HG02973 (cell line): ENCODE data around the gene MVB12B.

Source experiments
- ATAC-seq: cut with Tn5 transposase; IDR thresholded peaks from one replicate; pipeline ENCODE4 v1.9.1; 2021; ENCODE audit warnings: moderate library complexity; ENCODE audit not compliant: unreplicated experiment

Gene MVB12B

DNA sequence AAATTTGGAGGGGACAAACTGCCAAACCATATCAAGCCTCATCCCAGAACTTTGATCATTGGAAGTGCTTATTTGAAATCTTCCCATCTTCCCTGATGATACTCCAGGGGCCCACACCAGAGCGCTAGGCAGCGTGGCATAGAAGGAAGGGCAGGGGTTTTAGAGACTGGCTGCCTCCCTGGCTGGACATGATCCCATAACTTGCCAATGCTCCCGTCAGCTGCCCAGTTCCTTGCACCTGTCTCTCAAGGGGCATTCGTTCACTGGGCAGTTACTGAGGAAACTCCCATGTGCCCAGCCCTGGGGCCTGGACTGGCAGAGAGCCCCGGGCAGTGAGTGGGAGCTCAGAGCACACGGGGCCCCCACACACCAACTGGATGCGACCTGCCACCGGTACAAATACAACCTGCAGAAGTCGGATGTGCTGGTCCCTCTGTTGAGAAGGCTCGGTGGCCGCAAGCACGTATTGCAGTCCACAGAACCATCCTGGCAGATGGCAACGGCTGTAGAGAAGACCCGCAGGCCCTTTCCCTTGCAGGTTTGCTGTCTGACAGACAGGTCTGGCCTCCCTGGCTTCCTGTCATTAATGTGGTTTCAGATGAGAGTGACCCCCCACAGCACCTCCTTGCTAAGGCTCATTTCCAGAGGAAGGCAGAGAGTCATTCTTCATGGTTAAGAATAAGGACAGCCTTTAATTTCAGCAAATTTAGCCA lies 122.4 kb downstream of the MVB12B start:
- ATAC-seq: no peak

DNA sequence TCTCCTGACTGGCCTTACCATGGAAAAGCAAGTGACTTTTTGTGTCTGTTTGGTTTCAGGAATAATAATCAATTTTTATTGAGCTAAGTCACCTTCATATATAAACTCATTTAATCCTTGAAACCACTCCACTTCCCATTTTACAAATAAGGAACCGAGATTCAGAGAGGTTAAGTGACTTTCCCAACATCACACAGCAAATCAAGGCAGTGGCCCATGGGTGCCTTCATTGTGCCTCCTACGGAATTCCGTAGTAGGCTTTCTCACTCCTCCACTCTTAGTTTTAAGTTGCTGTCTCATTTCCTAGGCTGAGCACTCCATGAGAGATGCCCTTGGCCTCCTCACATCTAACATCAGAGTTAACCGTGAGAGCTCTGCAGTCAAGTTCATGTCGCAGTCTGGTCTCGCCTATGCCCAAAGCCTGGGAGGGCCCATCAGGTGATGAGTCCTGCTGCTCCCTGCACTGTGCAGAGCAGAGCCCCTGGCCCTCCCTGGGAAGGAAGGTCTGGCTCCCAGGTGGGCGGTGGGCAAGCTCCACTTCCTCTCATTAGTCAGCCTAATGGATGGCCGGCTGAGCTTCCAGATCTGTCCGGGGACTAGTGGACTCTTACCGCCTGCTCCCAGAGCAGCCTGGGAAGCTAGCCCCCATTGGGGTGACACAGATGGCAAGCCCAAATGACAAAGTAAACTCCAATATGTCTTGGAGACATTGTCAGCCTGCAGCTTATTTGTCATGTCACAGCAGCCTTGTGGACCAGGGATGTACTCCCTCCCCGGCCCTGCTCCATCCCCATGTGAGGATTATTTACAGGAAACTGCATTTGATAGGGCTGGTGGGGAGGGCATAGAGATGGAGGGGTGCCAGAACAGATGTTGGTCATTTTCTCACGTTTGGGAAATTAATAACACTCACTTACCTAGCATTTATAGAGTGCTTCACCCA lies 123.4 kb downstream of the MVB12B start:
- no peak for ATAC-seq

- ATAC-seq: no peak
These were observed 124.1 kb downstream of the MVB12B start for GRCh38 chr9:126450668-126451205.

DNA sequence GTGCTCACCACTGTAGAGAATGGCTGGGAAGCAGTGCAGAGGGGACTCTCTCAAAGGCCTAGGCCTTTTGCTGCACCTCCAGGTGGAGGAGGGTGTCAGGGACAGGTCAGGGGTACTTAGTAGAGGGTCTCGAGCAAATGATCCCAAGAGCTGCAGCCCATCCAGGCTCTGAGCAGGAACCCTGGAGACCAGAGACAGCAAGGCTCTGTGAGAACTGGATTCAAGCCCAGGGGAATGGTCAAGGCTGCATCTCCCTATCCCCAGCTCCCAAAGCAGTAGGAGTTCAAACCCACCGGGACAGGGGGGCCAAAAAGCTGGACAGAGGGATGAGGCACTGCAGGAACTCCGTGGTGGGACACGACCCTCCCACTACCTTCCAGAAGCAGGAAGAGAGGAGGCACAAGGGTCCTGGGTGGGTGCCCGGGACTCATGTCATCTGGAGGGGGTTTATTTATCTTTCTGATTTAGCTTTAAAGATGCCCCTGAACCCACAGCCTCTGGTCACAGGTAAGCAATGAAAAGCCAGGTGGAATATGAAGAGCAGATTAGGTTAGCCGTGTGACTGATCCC lies 124.8 kb downstream of the MVB12B start:
- no peak for ATAC-seq

DNA sequence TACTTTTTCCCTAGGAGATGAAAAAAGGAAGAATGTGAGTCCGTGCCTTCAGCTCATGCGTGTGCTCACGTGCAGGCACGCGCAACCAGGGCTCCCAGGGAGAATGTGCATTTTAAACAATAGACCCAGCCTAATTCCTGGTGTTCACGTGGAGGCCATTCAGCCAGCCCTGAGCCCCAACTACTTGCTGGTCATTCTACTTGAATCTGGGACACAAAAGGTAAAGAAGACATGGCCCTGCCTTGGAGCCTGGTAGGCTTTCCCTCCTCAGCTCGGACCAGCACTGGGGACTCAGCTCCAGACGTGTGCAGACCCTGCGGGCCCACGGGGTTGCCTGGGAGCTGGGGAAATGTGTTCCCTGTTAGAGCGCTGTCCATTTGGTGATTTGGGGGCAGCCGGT lies 125.5 kb downstream of the MVB12B start:
- no peak for ATAC-seq

- ATAC-seq: no peak
These were observed 126.7 kb downstream of the MVB12B start for GRCh38 chr9:126453156-126453963.

GRCh38 chr9:126454215-126454614 lies 127.6 kb downstream of the MVB12B start:
- no peak for ATAC-seq

DNA sequence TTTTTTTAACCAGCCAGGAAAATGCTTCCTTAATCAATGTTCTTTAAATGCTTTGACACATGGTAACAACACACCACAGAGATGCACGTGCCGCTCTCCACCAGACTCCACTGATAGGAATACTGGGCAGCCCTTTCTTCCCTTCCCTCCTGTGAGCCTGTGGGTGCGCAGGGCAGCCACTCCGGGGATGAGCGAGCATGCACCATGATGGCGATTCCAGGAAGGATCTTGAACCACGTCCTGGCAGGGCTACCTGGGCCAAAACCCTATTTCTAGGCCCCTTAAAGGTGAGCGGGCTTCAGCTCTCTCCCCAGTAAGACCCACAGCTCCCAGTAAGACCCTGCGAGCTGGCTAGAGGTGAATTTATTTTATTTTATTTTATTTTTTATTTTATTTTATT lies 128.2 kb downstream of the MVB12B start:
- ATAC-seq: no peak

DNA sequence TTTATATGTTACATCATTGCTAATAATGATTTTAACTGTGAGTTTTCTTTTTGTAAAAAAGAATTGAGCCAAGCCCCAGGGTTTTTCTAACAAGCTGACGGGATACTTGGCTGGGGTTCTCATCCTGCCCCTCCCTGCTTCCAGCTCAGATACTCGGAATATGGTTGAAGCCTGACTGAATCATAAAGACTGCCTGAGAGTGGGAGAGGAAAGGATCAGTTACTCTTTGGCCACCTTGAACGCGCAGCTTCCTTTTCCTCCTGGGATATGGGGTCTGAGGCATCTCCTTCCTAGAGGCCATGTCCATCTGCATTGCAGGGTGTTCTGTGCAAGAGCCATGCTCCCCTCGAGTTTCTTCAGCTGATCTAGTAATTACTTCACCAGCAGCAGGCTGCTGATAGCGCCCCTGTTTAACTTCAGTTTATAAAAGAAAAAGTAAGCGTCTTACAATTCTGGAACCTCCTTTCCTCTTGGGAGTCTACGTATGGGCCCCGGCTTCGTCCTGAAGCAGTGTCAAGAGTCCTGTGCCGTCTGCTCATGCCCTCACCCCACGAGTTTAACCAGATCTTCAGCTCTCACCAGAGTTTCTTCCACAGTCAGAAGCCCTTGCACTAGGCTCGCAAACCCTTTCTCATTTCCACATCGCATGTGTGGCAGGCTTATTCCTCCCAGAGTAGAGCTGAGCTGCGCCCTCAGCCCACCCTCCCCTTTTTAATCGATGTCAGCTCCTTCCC lies 130.0 kb downstream of the MVB12B start:
- ATAC-seq: no peak

- no peak for ATAC-seq
These were observed 130.5 kb downstream of the MVB12B start for GRCh38 chr9:126457175-126457547.

DNA sequence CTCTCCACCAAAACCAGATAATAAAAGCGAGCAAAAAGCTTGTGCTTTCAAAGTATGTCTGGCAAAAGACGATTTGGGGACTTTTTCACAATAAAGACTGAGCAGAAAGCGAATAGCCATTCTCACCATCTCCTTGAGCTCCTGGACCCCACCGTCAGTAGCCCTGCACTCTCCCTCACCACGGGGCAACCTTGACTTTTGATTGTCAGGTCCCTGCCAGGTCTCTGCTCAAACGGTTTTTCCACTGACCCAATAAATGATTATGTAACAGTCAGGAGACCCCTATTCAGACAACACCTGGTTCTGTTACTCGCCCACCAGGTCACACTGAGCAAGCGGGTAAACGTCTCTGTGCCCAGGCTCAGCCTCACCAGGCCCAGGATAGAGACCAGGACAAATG lies 131.3 kb downstream of the MVB12B start:
- no peak for ATAC-seq

- no peak for ATAC-seq
These were observed 132.5 kb downstream of the MVB12B start for GRCh38 chr9:126459126-126459525.

DNA sequence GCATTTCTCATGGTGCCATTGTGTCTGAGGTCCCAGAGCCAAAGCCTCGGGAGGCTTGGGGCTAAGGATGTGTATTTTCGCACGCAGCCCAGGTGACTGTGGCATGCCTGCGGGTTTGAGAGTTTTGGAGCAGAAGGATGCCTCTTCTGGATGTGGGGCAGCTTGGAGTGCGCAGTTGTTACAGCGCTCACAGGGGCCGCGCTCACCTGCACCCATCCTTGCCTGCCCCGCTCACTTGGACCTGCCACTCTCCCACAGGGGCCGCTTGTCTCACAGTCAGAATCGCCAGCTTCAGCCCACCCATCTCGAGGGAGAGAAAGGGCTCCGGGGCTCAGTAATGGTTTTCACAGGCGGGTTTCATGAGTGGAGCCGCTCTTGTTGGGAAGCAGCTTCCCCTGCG lies 132.9 kb downstream of the MVB12B start:
- ATAC-seq: no peak

- no peak for ATAC-seq
These were observed 133.6 kb downstream of the MVB12B start for GRCh38 chr9:126459965-126460843.

- no peak for ATAC-seq
These were observed 134.4 kb downstream of the MVB12B start for GRCh38 chr9:126461029-126461428.

DNA sequence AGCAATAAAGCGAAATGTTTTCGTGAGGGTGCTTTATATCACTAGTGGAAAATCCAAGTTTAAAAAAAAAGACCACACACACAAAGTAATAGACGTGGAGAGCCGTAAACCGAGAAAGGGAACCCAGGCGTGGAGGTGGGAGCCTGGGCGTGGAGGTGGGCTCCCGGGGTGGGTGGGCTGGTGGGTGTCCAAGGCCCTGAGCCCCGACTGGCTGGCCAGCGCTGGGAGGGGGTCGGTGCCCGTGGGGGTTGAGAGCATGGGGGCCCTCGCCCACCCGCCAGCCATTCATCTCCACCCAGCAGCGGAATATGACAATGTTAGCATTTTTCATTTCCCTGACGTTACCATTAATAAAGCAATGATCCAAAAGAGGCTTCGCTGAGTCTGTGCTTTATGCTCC lies 135.0 kb downstream of the MVB12B start:
- ATAC-seq: no peak

GRCh38 chr9:126462617-126463016 lies 136.0 kb downstream of the MVB12B start:
- ATAC-seq: no peak

DNA sequence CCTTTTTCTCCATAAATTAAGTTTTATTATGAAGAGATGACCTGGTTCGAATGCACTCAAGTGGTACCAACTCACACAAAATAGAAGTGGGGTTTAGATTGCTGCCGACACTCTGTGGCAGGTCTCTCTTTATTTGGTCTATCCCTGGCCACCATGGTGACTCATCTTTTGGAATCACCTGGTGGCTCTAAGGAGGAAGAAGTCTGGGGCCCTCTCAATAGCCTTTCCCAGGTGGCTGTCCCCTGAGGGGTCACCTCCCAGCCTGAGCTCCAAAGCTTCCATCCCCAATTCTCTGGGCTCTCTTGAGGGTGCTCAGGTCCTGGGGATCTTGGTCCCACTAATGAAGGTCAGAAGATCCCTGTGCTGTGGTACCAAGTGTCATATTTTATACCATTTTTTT lies 136.8 kb downstream of the MVB12B start:
- ATAC-seq: no peak
